Activated T-cell treated with anti-CD3 and anti-CD28 coated beads for 48 hours (primary cell): ENCODE measurements around the gene FBXW10.
"Not testable (repeated sequence)": the region's sequence is repeated elsewhere in the genome, so short reads cannot be mapped to it uniquely, and the experiment has no call there.

Experiments
- DNase-seq: peaks from one replicate; pipeline ENCODE4 v3.0.0-alpha.2; 2020; ENCODE audit warnings: low read depth

FBXW10 gene

GRCh38 chr17:18753829-18754409, 10.1 kb downstream of the FBXW10 start:
- DNase-seq = not testable (repeated sequence)

DNA sequence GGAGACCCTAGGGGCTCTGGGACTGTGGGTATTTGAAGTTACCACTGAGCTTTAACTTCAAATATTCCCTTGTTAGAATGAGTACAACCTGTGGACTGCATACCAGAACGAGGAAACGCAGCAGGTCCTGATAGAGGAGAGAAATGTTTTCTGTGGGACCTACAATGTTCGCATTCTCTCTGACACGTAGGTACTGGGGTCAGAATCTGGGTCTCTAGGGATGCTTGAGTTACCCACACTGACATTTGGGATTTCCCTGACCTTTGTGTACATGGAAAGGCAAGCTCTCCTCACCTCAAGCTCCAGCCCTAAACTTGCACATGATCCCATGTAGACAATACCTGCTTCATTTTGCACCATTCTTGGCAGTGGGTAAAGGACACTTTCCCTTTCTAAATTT, 12.1 kb downstream of the FBXW10 start:
- DNase-seq = not testable (repeated sequence)

DNA sequence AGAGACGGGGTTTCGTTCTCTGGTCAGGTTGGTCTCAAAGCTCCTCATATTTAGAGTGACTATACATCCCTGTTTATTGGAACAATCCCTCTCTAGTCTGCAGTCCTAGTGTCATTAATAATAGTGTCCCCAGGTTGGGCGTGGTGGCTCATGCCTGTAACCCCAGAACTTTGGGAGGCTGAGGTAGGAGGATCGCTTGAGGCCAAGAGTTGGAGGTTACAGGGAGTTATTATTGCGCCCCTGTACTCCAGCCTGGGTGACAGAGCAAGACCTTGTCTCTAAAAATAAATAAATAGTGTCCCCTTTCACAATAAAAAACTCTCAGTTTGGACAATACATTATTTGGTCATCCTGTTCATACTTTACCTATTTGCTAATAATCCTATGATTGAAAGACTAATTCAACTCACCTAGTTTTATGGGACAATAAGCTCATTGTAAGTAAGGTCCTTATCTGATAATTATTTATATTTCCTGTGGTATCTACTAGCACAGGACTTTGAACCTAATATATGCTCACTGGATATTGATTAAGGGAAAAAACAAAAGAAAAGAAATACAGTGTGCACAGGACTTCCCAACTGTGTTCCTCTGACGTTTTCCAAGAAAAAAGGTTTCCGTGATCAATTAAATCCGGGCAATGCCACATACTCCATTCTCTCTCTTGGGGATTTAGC, 13.7 kb downstream of the FBXW10 start:
- not testable (repeated sequence) for DNase-seq

- not testable (repeated sequence) for DNase-seq
These were observed 14.5 kb downstream of the FBXW10 start for GRCh38 chr17:18758344-18758743.

DNA sequence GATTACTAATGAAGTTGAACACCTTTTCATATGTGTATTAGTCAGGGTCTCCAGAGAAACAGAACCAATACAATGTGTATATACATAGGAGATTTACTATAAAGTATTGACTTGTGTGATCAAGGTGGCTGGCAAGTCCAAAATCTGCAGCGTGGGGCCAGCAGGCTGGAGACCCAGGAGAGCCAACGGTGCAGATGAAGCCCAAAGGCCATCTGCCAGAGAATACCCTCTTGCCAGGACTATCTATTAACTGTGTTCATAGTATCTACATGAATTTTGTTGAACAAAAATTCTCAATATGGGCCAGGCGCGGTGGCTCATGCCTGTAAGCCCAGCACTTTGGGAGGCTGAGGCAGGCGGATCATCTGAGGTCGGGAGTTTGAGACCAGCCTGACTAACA, 16.4 kb downstream of the FBXW10 start:
- DNase-seq = not testable (repeated sequence)

- DNase-seq = not testable (repeated sequence)
These were observed 26.7 kb downstream of the FBXW10 start for GRCh38 chr17:18770572-18770971.

GRCh38 chr17:18771066-18771465, 27.2 kb downstream of the FBXW10 start:
- DNase-seq = not testable (repeated sequence)

GRCh38 chr17:18772471-18772870, 28.6 kb downstream of the FBXW10 start:
- no peak for DNase-seq

GRCh38 chr17:18780991-18781718, 37.3 kb downstream of the FBXW10 start, which contains the start of gene TVP23B:
TSS of gene TVP23B (plus strand) at chr17:18781183. CDS start at chr17:18781294, 111 bp downstream.
- DNase-seq = peak; percentile 98

GRCh38 chr17:18781805-18782204, 38.0 kb downstream of the FBXW10 start:
- DNase-seq = not testable (repeated sequence)

DNA sequence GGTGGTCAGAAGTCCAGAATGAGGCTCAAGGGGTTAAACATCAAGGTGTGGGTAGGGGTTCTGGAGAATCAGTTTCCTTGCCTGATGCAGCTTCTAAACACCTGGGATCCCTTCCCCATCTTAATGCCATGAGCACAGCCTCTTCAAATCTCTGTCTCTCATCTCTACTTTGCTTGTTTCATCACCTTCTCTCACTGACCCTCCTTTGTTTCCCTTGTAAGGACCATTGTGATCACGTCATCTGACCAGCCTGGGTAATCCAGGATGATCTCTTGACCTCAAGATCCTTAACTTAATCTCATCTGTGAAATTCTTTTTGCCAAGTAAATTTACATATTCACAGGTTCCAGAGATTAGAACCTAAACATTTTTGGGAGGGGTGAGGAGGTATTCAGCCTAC, 42.1 kb downstream of the FBXW10 start:
- DNase-seq = not testable (repeated sequence)

- not testable (repeated sequence) for DNase-seq
These were observed 43.0 kb downstream of the FBXW10 start for GRCh38 chr17:18786890-18787289.

DNA sequence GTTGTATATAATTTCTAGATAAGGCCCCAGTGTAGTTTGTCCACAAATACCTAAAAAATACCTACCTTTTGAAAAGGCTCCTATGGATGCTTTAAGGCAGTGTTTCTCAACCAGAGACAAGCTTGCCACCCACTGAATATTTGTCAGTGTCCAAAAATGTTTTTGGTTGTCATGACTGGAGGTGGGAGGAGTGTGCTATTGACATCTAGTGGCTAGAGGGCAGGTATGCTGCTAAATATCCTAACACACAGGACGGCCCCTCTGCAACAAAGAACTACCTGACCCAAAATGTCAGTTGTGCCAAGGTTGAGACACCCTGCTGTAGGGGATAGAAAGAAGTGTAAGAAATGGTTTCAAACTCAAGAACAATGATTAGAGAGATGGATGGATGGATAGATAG, 47.5 kb downstream of the FBXW10 start:
- not testable (repeated sequence) for DNase-seq

GRCh38 chr17:18794841-18795240, 51.0 kb downstream of the FBXW10 start:
- DNase-seq = not testable (repeated sequence)

DNA sequence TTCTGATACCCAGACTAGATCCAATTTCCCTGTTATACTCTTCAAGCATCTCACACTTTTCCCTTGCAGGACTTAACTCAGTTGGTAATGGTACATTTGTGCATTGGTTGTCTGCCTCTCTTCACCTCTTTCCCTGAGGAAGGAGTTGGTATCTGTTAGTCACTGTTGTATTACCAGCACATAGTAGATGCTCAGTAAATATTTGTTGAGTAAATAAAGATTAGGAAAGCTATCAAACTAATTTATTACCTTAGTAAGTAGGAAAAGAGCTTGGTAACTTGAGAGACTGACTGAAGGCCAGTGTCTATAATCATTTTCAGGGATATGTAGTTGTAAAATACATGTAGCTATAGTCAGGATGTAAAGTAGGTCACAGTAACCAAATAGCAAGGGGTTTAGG, 53.0 kb downstream of the FBXW10 start:
- not testable (repeated sequence) for DNase-seq

DNA sequence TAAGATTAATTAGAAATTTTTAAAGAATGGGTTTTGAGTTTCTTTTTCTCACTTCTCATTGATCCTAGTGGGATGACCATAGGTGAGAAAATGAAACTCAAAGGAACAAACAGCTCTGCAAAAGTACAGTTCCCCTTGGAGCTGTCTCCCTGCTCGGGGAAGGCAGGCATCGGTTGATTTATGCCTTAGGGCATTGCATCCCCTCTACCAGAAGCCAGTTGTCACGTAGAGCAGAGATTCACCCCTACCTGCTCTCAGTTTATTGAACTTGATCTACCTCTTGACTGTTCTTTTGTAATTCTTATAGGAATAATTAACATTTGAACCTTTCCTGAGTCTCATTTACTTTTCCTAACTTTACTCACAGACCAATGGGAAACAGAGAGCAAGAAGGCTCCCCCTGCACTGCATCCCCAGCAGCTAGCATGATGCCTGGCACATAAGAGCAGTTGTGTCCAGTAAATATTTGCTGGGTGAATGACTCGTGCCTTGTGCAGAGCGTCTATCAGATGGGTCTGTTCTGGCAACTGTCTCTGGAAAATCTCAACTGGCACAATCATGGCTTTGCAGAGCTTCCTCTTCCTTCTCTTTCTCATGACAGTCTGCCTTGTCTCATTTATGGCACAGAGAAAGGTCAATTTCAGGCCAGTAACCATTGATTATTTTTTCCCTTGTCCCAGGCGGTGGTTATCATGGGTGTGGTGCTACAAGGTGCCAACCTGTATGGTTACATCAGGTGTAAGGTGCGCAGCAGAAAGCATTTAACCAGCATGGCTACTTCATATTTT, 59.8 kb downstream of the FBXW10 start:
- not testable (repeated sequence) for DNase-seq

GRCh38 chr17:18815924-18816323, 72.1 kb downstream of the FBXW10 start:
- DNase-seq = not testable (repeated sequence)

DNA sequence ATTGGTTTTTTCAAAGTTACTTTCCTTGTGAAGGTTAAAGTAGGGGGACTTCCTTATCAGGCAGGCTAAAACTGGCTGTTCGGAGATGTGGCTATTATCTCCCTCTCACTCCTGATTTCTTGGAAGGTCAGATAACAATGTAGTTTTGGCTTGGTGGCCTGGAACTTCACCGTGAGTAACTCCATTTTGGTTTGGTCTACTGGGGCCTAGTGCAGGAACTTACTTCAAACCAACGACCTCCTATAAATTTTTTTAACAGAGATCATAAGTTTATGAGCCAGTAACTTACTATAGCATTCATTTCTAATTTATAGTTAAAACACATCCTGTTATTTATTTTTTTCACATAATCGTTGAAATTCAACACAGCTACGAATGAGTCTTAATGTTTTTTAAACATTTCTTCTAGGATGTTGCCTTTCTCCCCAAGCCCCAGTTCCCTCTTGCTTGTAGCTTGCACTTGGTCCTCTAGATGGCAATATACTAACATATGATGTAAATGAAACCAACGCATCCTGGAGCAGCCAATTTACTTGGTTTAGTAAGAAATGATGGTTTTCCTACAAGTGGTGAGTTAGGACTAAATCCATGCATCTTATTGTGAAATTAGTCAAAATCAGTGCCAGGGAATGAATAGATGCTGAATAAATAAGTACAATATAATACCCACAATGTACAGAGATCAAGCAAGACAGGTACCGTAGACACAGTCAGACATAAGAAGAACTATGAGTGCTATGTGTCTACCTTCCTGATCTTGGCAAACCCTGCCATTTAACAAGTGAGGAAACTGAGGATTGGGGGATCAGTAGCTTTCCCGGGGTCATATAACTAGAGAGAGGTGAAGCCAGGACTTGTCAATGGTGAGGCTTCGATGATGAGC, 72.9 kb downstream of the FBXW10 start:
- DNase-seq = not testable (repeated sequence)

- DNase-seq = not testable (repeated sequence)
These were observed 77.6 kb downstream of the FBXW10 start for GRCh38 chr17:18821430-18821829.

- DNase-seq = not testable (repeated sequence)
These were observed 83.8 kb downstream of the FBXW10 start for GRCh38 chr17:18827613-18828012.
